GM18507 (cell line): ENCODE results near the gene MTCL3.
A peak's percentile ranks its signal among the peaks of the same experiment; 100 is the strongest.
"Not testable (repeated sequence)": the region's sequence is repeated elsewhere in the genome, so short reads cannot be mapped to it uniquely, and the experiment has no call there.

Source experiments
- DNase-seq: peaks from one replicate; pipeline ENCODE4 v3.0.0; 2011; ENCODE audit warnings: low read depth; ENCODE audit not compliant: insufficient read length; ENCODE audit errors: extremely low spot score
- FAIRE-seq: peaks from 2 replicates; lab custom pipeline; 2011; peaks lifted over from hg19 to GRCh38; lab: Jason Lieb, UNC

Gene MTCL3

DNA sequence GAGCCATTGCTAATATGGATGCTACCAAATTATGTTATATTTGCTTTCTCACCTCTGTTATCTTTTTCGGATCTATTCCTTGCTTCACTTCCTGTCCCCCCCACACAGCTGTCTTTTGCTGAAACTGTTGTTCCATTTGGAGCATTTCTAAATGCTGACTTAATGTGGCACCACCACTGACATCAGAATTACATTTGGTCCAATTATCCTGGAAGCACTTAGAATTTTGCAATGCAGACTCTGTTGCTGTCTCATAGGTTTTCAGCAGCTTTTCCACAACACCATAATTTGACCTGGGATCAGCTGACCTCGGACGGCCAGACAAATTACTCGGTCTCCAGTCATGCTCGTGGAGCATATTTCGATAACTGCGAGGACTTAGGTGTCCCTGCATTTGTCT, 72.8 kb downstream of the MTCL3 start:
- FAIRE-seq, result no peak
- DNase-seq, result no peak

GRCh38 chr6:127441881-127442280, 77.3 kb downstream of the MTCL3 start:
- DNase-seq (no peak), FAIRE-seq (no peak)

DNA sequence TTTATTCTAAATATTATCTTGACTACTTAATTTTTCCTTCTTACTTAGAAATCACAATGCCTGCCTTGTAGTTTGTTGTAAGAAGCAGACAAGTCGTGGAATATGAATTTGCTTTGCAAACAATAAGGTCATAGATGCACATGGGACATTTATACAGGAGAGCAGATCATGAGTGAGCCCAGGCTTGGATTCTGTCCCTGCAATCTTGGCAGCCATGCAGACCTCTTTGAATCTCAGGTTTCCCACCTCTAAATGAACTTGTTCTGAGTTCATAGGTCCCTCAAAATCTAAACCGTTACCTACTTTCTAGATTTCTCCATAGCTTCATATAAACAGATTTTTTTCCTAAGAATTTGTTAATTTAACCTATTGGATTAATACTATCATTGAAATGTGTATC, 79.4 kb downstream of the MTCL3 start:
- DNase-seq, result no peak
- no peak for FAIRE-seq

DNA sequence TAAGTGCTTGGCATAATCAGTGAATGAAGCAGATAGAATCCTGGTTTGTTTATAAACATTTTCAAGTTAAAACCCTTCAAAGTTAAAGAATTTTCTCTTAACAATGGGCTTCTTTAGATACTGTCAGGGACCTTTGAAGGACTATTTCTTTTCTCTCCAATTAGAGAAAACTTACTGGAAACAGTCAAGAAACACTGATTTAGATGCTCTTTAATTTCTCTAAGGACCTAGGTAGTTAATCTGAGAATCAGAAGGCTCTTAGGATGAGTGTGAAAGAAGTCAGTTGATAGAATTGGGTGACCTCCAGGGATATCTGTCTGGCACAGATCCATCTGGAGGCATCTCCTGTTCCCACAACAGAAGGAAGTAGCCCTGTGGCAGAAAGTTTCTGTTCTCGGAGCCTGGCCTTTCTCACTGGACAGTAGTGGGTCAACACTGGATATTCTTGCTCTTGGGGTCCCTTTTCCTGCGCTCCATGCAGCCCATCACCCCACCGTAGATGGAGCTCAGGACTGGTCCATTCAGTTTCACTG, 82.5 kb downstream of the MTCL3 start:
- no peak for FAIRE-seq

DNA sequence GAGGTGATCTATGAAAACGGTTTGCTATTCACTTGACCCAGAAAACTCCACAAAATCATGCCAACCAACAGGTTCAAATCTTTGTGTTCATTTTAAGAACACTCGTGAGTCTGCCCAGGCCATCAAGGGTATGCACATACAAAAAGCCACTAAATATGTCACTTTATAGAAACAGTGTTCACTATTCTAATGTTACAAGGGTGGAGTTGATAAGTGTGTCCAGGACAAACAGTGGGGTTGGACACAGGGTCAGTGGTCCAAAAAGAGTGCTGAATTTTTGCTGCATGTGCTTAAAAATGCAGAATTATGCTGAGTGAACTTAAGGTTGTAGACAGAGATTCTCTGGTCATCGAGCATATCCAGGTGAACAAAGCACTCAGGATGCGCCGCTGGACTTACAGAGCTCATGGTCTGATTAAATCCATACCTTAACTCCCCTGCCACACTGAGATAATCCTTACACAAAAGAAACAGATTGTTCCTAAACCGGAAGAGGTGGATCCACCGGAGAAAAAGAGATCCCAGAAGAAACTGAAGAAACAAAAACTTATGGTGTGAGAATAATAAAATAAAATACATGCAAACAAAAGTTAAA, 83.4 kb downstream of the MTCL3 start:
- no peak for DNase-seq
- no peak for FAIRE-seq

More for the DNA sequence above, 82.5 kb downstream of the MTCL3 start:
- DNase-seq, result no peak

GRCh38 chr6:127434651-127435050, 84.5 kb downstream of the MTCL3 start:
- DNase-seq (no peak), FAIRE-seq (no peak)

DNA sequence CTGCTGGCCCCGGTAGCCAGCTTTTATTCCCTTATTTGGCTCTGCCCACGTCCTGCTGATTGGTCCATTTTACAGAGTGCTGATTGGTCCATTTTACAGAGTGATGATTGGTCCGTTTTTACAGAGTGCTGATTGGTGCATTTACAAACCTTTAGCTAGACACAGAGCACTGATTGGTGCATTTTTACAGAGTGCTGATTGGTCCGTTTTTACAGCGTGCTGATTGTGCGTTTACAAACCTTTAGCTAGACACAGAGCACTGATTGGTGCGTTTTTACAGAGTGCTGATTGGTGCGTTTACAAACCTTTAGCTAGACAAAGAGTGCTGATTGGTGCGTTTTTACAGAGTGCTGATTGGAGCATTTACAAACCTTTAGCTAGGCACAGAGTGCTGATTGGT, 90.6 kb downstream of the MTCL3 start:
- FAIRE-seq, DNase-seq: not testable (repeated sequence)

- FAIRE-seq, result peak; percentile 31
Observed at GRCh38 chr6:127423921-127424320, 95.2 kb downstream of the MTCL3 start.

More at GRCh38 chr6:127423921-127424320, 95.2 kb downstream of the MTCL3 start:
- DNase-seq, result no peak
